Measurements from ENCODE around the gene EBF3. TPM values are rescaled to one million over a fixed set of nuclear protein-coding genes. Genes with fewer than 3 reads are reported as not detected.

EBF3 gene
- total RNA-seq, 4 donors from 2014 or later = 5.5 to 10.4 (median 8.2) TPM

- H3K4me1 ChIP-seq = peaks cover 5% of the 10 kb centered on the region in 2 donors
- H3K4me3 ChIP-seq = no peak overlapping the region
- no peak for ATAC-seq
- TF ChIP-seq POLR2A (IDR thresholded peaks at IDR 0.05) (no peak), CTCF (IDR thresholded peaks at IDR 0.05 in 4 of 5, conservative IDR thresholded peaks at IDR 0.05 in 1 of 5) (no peak)
- H3K27ac ChIP-seq = no peak overlapping the region
- intact Hi-C loops (cut with DNase I; ENCODE audit: low total_unique reads) (no loop called here), in situ Hi-C loops (cut with MboI; ENCODE audit: low sequenced_read_pairs in 4 of 4) (no loop called here)
- no peak for DNase-seq
- no peaks in the 10 kb centered on the region for H3K9me3 ChIP-seq
- no peaks in the 10 kb centered on the region for H3K27me3 ChIP-seq
- H3K36me3 ChIP-seq = no peaks in the 10 kb centered on the region
Observed at GRCh38 chr10:129911451-129912165, 52.5 kb downstream of the EBF3 start.

GRCh38 chr10:129910861-129911260 is 53.2 kb downstream of the EBF3 start:
- in situ Hi-C loops (cut with MboI; ENCODE audit: low sequenced_read_pairs in 4 of 4) = no loop called here
- no peaks in the 10 kb centered on the region for H3K4me1 ChIP-seq

GRCh38 chr10:129909531-129910256 is 54.4 kb downstream of the EBF3 start:
- DNase-seq = no peak
- no peaks in the 10 kb centered on the region for H3K4me1 ChIP-seq
- H3K27ac ChIP-seq = no peak overlapping the region
- ATAC-seq = no peak
- in situ Hi-C loops (cut with MboI; ENCODE audit: low sequenced_read_pairs in 4 of 4) = no loop called here
- intact Hi-C loops (cut with DNase I; ENCODE audit: low total_unique reads) = no loop called here
- H3K27me3 ChIP-seq = no peaks in the 10 kb centered on the region
- no peaks in the 10 kb centered on the region for H3K36me3 ChIP-seq
- no peak for TF ChIP-seq POLR2A (IDR thresholded peaks at IDR 0.05)
- TF ChIP-seq CTCF (IDR thresholded peaks at IDR 0.05 in 4 of 5, conservative IDR thresholded peaks at IDR 0.05 in 1 of 5) = no peak
- no peaks in the 10 kb centered on the region for H3K9me3 ChIP-seq
- no peak overlapping the region for H3K4me3 ChIP-seq

More at GRCh38 chr10:129910861-129911260, 53.2 kb downstream of the EBF3 start:
- ATAC-seq (no peak), DNase-seq (no peak)
- H3K27me3 ChIP-seq = no peaks in the 10 kb centered on the region
- TF ChIP-seq CTCF (IDR thresholded peaks at IDR 0.05 in 4 of 5, conservative IDR thresholded peaks at IDR 0.05 in 1 of 5) (no peak), POLR2A (IDR thresholded peaks at IDR 0.05) (no peak)
- H3K27ac ChIP-seq = no peak overlapping the region
- no peak overlapping the region for H3K4me3 ChIP-seq
- H3K36me3 ChIP-seq = no peaks in the 10 kb centered on the region
- no peaks in the 10 kb centered on the region for H3K9me3 ChIP-seq
- intact Hi-C loops (cut with DNase I; ENCODE audit: low total_unique reads) = no loop called here

GRCh38 chr10:129909080-129909479 is 55.0 kb downstream of the EBF3 start:
- ATAC-seq (no peak), DNase-seq (no peak)
- TF ChIP-seq POLR2A (IDR thresholded peaks at IDR 0.05) (no peak), CTCF (IDR thresholded peaks at IDR 0.05 in 4 of 5, conservative IDR thresholded peaks at IDR 0.05 in 1 of 5) (no peak)
- in situ Hi-C loops (cut with MboI; ENCODE audit: low sequenced_read_pairs in 4 of 4) = no loop called here
- no peaks in the 10 kb centered on the region for H3K36me3 ChIP-seq
- H3K4me3 ChIP-seq = no peak overlapping the region
- H3K27ac ChIP-seq = no peak overlapping the region
- intact Hi-C loops (cut with DNase I; ENCODE audit: low total_unique reads) = no loop called here
- H3K9me3 ChIP-seq = no peaks in the 10 kb centered on the region
- H3K27me3 ChIP-seq = no peaks in the 10 kb centered on the region
- H3K4me1 ChIP-seq = no peaks in the 10 kb centered on the region

Measured in gastrocnemius medialis (tissue), 4 donors.